Subcutaneous adipose tissue (tissue), 4 donors: Measurements from ENCODE around the gene CARNS1. TPM values are rescaled to one million over a fixed set of nuclear protein-coding genes. Genes with fewer than 3 reads are reported as not detected.

Source experiments
- CTCF ChIP-seq: fragments of 450-650 bp; IDR thresholded peaks from one replicate; pipeline ENCODE4 v1.5.1; 2016; ENCODE audit warnings: low read depth, mild to moderate bottlenecking, control low read depth, antibody characterized with exemption, moderate library complexity
- total RNA-seq, 4 donors: library from RNA; depleted of rRNA; stranded (reverse); fragments of >200 nt; gene quantifications; one replicate each; pipeline ENCODE4 v1.1.0, GENCODE V29; 2016

Gene CARNS1
- total RNA-seq, 4 donors from 2014 or later = 0.17 to 0.38 (median 0.22) TPM; not detected in 1

GRCh38 chr11:67417425-67417824 lies 1.9 kb downstream of the CARNS1 start:
- TF ChIP-seq CTCF = no peak

- no peak for TF ChIP-seq CTCF
These were observed 3.2 kb downstream of the CARNS1 start for GRCh38 chr11:67418476-67419281.

GRCh38 chr11:67419325-67420049 lies 4.0 kb downstream of the CARNS1 start:
- no peak for TF ChIP-seq CTCF

- TF ChIP-seq CTCF = no peak
These were observed 4.7 kb downstream of the CARNS1 start for GRCh38 chr11:67420147-67420645.

- TF ChIP-seq CTCF = no peak
These were observed 5.4 kb downstream of the CARNS1 start for GRCh38 chr11:67420646-67421429.

DNA sequence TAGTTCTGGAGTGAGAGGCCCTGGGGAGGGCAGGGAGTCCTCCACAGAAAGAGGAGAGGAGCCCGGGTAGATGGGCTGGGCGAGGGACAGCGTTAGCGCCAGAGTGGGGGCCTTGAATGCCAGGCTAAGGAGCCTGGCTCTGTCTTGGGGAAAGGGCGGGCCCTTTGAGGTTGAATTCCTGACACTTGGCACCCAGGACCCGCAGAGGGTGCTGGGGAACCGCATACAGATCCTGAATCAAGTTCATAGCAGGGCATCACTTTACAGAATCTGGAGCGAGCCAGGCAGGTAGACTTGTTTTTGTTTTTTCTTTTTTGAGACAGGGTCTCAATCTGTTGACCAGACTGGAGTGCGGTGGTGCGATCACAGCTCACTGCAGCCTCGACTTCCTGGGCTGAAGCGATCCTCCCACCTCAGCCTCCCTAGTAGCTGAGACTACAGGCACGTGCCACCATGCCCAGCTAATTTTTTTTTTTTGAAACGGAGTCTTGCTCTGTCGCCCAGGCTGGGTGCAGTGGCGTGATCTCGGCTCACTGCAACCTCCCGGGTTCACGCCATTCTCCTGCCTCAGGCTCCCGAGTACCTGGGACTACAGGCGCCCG lies 6.1 kb downstream of the CARNS1 start:
- no peak for TF ChIP-seq CTCF
